ENCODE results near the gene SEMA3D. TPM values are rescaled to one million over a fixed set of nuclear protein-coding genes. Genes with fewer than 3 reads are reported as not detected.
A peak's percentile ranks its signal among the peaks of the same experiment; 100 is the strongest.

Gene SEMA3D
- total and polyA plus RNA-seq, 2 of the 4 experiments (the other 2 are of a cell fraction): 2.9 to 13.6 TPM

DNA sequence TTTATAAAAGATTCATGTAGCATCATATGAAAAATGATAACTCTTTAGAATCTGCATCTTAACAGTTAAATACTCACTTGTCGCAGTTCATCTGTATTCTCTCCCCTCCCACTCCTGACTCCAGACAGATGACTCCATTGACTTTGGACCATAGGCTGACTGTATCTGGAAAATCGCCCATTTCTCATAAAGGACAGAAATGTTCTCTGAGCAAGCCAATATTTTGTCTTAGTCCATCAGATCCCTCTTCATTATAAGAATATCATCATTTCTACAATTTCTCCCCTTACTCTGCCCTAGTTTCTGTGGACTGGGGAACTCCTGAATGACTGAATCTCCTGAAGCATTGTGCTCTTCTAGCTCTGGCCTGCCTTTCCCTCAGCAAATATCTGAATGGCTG is 125.4 kb downstream of the SEMA3D start:
- no peak overlapping the region for H2BK120ac ChIP-seq (ENCODE audit: low read depth, low read length)
- no peak overlapping the region for H4K8ac ChIP-seq (ENCODE audit: low read depth in 2 of 2, low read length in 2 of 2)
- intact Hi-C loops (cut with micrococcal nuclease): no loop called here

More for the DNA sequence above, 125.4 kb downstream of the SEMA3D start:
- Histone ChIP-seq H3K9me1 (ENCODE audit: insufficient read depth, low read length) (no peaks in the 10 kb centered on the region), H3K56ac (ENCODE audit: extremely low read depth, insufficient read depth, low read length) (no peak overlapping the region), H3K18ac (ENCODE audit: low read depth, low read length) (no peak overlapping the region), H3K27me3 (ENCODE audit: control insufficient read depth, insufficient read depth, low read length) (peaks cover 3% of the 10 kb centered on the region; the same call in 1 of the 2 replicates), H3K79me1 (ENCODE audit: low read depth in 1 of 2, low read length in 2 of 2) (no peaks in the 10 kb centered on the region), H3K4me2 (ENCODE audit: low read depth, low read length) (no peak overlapping the region), H3K36me3 (ENCODE audit: control insufficient read depth, insufficient read depth, low read length) (no peaks in the 10 kb centered on the region), H2BK5ac (ENCODE audit: low read depth, low read length, poor library complexity, severe bottlenecking) (no peak overlapping the region), H3K23ac (ENCODE audit: low read depth, low read length) (no peak overlapping the region), H3K9me3 (ENCODE audit: control insufficient read depth, insufficient read depth, low read length) (no peaks in the 10 kb centered on the region), H4K20me1 (ENCODE audit: insufficient read depth, low read length) (no peaks in the 10 kb centered on the region), H3K14ac (replicated peaks; ENCODE audit: low read depth, low read length) (no peak overlapping the region), H3K4me1 (ENCODE audit: control insufficient read depth, insufficient read depth, low read length) (peaks cover 3% of the 10 kb centered on the region), H3K9ac (ENCODE audit: low read depth, low read length) (no peak overlapping the region), H3K4me3 (ENCODE audit: insufficient read depth, low read depth, low read length) (no peak overlapping the region), H2AFZ (replicated peaks; ENCODE audit: low read length, poor library complexity) (no peak overlapping the region), H2AK5ac (ENCODE audit: low read depth, low read length) (no peak overlapping the region), H4K91ac (ENCODE audit: insufficient read depth, low read depth, low read length) (no peak overlapping the region), H2BK20ac (ENCODE audit: low read depth, low read length) (no peak overlapping the region), H3K27ac (ENCODE audit: insufficient read depth, low read length) (no peak overlapping the region), H4K5ac (ENCODE audit: low read depth, low read length) (no peak overlapping the region), H2AK9ac (replicated peaks; ENCODE audit: low read depth, low read length, poor library complexity) (no peak overlapping the region), H3K4ac (ENCODE audit: low read depth, low read length) (no peak overlapping the region), H2BK15ac (ENCODE audit: low read depth, low read length) (no peak overlapping the region)
- POLR2A ChIA-PET (ENCODE audit: unreplicated experiment): no interaction called here
- 48% methylated on average over 2 of the region's 2 CpGs; no CpG with 5 or more reads in 1 of the 2 experiments for WGBS, 2 experiments (ENCODE audit: extremely low coverage in 2 of 2, insufficient read length in 1 of 2)
- ATAC-seq (ENCODE audit: low read depth) (no peak), DNase-seq (peak; percentile 3)
- CTCF ChIA-PET: interaction anchor here (0.5 kb wide), 1 partner anchor 13 kb away, joined by 3 read pairs; no protein-coding TSS in a partner anchor
- BruUV-seq (replicated peaks): no TSS peak
- dilution Hi-C loops (cut with HindIII; ENCODE audit: low sequenced_read_pairs, unreplicated experiment): no loop called here
- no peak for TF ChIP-seq RAD21 (IDR thresholded peaks at IDR 0.05; ENCODE audit: low read length)
- TF ChIP-seq RCOR1 (IDR thresholded peaks at IDR 0.05; ENCODE audit: insufficient replicate concordance, low read length): no peak
- TF ChIP-seq BHLHE40 (IDR thresholded peaks at IDR 0.05; ENCODE audit: low read depth, low read length): no peak
- no peak for TF ChIP-seq NFE2L2 (IDR thresholded peaks at IDR 0.05; ENCODE audit: low read depth, low read length)
- no peak for TF ChIP-seq POLR2A (IDR thresholded peaks at IDR 0.05; ENCODE audit: low read depth, low read length)
- no peak for TF ChIP-seq CEBPB (IDR thresholded peaks at IDR 0.05; ENCODE audit: low read depth, low read length)
- TF ChIP-seq FOS (IDR thresholded peaks at IDR 0.05; ENCODE audit: low read depth, low read length): no peak
- TF ChIP-seq, protein P1, sequence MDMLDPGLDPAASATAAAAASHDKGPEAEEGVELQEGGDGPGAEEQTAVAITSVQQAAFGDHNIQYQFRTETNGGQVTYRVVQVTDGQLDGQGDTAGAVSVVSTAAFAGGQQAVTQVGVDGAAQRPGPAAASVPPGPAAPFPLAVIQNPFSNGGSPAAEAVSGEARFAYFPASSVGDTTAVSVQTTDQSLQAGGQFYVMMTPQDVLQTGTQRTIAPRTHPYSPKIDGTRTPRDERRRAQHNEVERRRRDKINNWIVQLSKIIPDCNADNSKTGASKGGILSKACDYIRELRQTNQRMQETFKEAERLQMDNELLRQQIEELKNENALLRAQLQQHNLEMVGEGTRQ (IDR thresholded peaks at IDR 0.05; ENCODE audit: low read depth, low read length): no peak
- in situ Hi-C loops (cut with MboI; ENCODE audit: low sequenced_read_pairs): no loop called here
